22Rv1 (cell line): ENCODE results near the gene HOXC4.

Source experiments
- ZFX ChIP-seq: fragments of 450-650 bp; IDR thresholded peaks from 2 replicates; pipeline ENCODE4 v1.6.1; 2017; ENCODE audit warnings: antibody characterized with exemption, borderline replicate concordance
- TF ChIP-seq, protein P1 (sequence below): fragments of 450-650 bp; IDR thresholded peaks from 2 replicates; pipeline ENCODE4 v1.5.1; 2017; ENCODE audit warnings: mild to moderate bottlenecking

DNA sequence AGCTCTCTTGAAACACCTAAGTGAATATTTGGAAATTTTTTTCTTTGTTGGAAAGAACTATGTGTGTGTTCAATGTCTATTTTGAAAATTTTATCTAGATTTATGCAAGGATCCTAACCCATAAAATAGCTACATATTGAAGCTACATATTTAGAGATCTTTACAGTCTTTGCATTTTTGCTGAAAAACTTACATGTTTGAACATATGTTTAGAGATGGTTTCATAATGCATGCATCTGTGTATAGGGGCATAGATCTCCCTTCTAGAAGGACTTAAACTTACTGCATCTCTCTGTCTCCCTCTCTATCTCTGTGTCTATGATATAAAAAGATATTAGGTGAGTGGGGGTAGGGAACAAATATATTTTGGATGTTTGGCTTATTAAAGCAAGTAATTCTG lies 8.2 kb upstream of the HOXC4 start:
- TF ChIP-seq, protein P1, sequence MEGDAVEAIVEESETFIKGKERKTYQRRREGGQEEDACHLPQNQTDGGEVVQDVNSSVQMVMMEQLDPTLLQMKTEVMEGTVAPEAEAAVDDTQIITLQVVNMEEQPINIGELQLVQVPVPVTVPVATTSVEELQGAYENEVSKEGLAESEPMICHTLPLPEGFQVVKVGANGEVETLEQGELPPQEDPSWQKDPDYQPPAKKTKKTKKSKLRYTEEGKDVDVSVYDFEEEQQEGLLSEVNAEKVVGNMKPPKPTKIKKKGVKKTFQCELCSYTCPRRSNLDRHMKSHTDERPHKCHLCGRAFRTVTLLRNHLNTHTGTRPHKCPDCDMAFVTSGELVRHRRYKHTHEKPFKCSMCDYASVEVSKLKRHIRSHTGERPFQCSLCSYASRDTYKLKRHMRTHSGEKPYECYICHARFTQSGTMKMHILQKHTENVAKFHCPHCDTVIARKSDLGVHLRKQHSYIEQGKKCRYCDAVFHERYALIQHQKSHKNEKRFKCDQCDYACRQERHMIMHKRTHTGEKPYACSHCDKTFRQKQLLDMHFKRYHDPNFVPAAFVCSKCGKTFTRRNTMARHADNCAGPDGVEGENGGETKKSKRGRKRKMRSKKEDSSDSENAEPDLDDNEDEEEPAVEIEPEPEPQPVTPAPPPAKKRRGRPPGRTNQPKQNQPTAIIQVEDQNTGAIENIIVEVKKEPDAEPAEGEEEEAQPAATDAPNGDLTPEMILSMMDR: no peak
- no peak for TF ChIP-seq ZFX
